ENCODE data around the gene ADGRG6.

DNA sequence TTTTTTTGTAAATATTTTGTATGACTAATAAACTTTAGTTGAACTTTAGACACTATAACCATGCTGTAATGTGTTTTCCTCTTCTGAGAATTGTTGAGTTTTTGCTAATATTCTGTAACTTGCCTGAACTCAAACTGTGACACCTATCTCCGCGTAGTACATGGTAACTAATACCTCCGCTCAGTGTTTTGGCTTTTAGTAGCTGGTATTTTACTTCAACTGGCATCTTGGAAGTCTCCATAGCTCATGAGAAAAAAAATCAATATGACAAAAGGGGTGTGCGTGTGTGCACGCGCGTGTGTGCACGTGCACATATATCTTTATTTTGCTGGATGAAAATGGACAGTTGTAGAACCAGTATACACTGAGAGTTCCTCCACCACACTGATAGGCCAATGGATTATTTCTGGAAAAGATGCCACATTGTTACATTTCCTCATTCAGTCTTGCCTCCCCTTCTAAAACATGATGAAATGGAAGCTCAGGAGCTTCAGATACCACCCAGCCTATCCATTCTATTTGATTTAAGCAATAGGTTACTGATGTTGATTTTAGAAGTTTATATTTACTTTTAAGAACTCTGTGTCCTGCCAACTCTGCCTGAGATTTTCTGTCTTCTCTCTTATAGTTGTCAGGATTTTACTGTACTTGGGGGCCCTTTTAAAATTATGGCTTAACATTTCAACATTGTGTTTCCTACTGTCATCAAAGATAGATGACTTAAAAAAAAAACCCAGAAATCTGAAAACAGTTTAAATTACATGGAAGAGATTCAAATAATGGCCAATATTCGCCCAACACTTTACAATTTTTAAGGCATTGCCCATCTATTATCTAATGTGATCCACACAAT is 16.3 kb upstream of the ADGRG6 start:
- TF ChIP-seq EP300 (IDR thresholded peaks at IDR 0.05) (no peak), POLR2A (IDR thresholded peaks at IDR 0.05) (no peak)

Measured in ovary (tissue), 1 donor.